Ovary (tissue), 3 donors: ENCODE data around the gene GOLGA3.

Experiments
- EP300 ChIP-seq: sonication (generic); formaldehyde crosslinking; IDR thresholded peaks from one replicate; pipeline ENCODE4 v1.6.1; 2017; ENCODE audit warnings: antibody characterized with exemption
- POLR2A ChIP-seq: fragments of 450-650 bp; IDR thresholded peaks from one replicate; pipeline ENCODE4 v1.6.1; 2017; ENCODE audit warnings: antibody characterized with exemption, mild to moderate bottlenecking, moderate library complexity
- TF ChIP-seq, protein P1 (sequence below), 3 donors: fragments of 450-650 bp in 2 of 3; fragments of 200-600 bp in 1 of 3; IDR thresholded peaks; one replicate each; pipeline versions ENCODE4 v1.5.1 to v1.8.0; 2016 to 2022; ENCODE audit warnings: antibody characterized with exemption in 3 of 3, mild to moderate bottlenecking in 1 of 3
- donor health status: DM: no; HTN: no; CAD: no.

DNA sequence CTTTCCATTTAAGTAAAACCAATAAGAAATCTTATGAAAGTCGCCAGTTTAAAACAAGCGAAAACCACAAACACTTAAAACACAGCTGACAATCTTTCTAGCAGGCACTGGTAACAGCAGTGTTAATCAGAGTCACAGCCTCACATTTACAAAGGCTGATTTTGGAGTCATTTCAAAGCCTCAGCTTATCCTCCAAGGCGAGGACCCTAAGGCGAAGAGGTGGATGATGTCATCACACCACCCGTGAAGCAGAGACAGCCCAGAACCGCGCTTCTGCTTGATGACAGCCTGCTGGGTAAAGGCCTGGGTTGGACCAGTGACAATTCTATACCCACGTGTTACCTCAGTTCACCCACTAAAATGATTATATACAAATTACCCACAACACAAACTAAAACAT is 10.1 kb downstream of the GOLGA3 start:
- TF ChIP-seq, protein P1, sequence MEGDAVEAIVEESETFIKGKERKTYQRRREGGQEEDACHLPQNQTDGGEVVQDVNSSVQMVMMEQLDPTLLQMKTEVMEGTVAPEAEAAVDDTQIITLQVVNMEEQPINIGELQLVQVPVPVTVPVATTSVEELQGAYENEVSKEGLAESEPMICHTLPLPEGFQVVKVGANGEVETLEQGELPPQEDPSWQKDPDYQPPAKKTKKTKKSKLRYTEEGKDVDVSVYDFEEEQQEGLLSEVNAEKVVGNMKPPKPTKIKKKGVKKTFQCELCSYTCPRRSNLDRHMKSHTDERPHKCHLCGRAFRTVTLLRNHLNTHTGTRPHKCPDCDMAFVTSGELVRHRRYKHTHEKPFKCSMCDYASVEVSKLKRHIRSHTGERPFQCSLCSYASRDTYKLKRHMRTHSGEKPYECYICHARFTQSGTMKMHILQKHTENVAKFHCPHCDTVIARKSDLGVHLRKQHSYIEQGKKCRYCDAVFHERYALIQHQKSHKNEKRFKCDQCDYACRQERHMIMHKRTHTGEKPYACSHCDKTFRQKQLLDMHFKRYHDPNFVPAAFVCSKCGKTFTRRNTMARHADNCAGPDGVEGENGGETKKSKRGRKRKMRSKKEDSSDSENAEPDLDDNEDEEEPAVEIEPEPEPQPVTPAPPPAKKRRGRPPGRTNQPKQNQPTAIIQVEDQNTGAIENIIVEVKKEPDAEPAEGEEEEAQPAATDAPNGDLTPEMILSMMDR (IDR thresholded peaks at IDR 0.05): no peak
- no peak for TF ChIP-seq POLR2A
- TF ChIP-seq EP300: no peak
